Activated naive CD8-positive, alpha-beta T cell treated with anti-CD3 and anti-CD28 coated beads, Interleukin-2, amount 50 U/mL, for 24 hours (primary cell): Measurements from ENCODE around the gene ASXL2.

Experiments used
- ATAC-seq: fragments of 150-1000 bp; cut with Tn5 transposase; one replicate; pipeline ENCODE4 v1.10.0; 2021
- DNase-seq: peaks from one replicate; pipeline ENCODE4 v3.0.0; 2021
- H3K27ac Mint-ChIP-seq: one replicate; pipeline ENCODE4 v1.8.0; 2021; ENCODE audit warnings: mild to moderate bottlenecking, mixed read lengths
- H3K27me3 Mint-ChIP-seq: one replicate; pipeline ENCODE4 v1.8.0; 2021; ENCODE audit warnings: mixed read lengths
- H3K36me3 Mint-ChIP-seq: one replicate; pipeline ENCODE4 v1.8.0; 2021; ENCODE audit warnings: low read depth, mixed read lengths
- H3K4me1 Mint-ChIP-seq: one replicate; pipeline ENCODE4 v1.8.0; 2021; ENCODE audit warnings: mixed read lengths
- H3K4me3 Mint-ChIP-seq: one replicate; pipeline ENCODE4 v1.8.0; 2021; ENCODE audit warnings: mild to moderate bottlenecking, moderate library complexity, mixed read lengths
- H3K9me3 Mint-ChIP-seq: one replicate; pipeline ENCODE4 v1.8.0; 2021; ENCODE audit warnings: mixed read lengths

Gene ASXL2

DNA sequence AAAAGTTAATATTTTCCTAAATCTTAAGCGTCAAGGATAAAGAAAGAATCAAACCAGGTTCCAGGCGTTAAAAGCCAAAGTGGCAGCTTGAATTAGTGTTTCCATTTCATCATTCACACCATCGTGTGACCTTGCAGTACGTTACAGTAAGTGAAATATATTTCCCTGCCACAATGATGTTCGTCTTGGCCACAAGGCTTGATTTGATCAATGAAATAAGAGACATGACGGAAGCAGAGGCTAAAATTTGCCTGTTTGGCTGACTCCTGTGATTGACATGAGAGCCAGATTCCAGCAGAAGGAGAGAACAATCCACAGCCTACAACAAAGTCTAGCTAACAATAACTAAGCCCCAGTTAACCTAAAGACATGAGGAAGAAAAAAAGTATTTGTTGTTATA, 62.0 kb downstream of the ASXL2 start:
- DNase-seq (no peak), ATAC-seq (no peak)
- H3K4me1 Mint-ChIP-seq, result peaks cover 73% of the 10 kb centered on the region
- peak overlapping the region; percentile 90 for H3K27ac Mint-ChIP-seq
- peak overlapping the region; percentile 42 for H3K4me3 Mint-ChIP-seq
- H3K36me3 Mint-ChIP-seq, result peaks cover 33% of the 10 kb centered on the region
- no peaks in the 10 kb centered on the region for H3K27me3 Mint-ChIP-seq
- H3K9me3 Mint-ChIP-seq, result no peaks in the 10 kb centered on the region

DNA sequence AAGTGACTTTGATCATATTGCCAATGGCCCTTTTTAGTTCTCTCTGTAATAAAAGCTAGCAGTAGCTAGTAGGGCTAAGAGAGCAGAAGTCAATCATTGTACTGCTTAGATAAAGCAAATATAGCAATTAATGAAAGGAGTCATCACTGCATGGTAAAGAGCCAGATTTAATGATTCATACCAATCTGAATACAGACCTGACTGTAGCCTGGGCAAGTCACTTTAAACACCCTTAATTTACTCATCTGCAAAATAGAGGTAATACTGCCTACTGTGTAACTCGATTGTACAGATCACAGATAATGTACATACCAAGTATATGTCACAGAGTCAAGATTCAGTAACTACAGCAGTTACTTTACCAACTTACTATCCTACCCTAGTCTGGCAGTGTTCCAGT, 63.6 kb downstream of the ASXL2 start:
- Mint-ChIP-seq H3K36me3 (peaks cover 36% of the 10 kb centered on the region), H3K4me3 (no peak overlapping the region), H3K27me3 (no peaks in the 10 kb centered on the region), H3K27ac (peak overlapping the region; percentile 90), H3K4me1 (peaks cover 77% of the 10 kb centered on the region), H3K9me3 (no peaks in the 10 kb centered on the region)
- ATAC-seq (peak; percentile 53), DNase-seq (no peak)

DNA sequence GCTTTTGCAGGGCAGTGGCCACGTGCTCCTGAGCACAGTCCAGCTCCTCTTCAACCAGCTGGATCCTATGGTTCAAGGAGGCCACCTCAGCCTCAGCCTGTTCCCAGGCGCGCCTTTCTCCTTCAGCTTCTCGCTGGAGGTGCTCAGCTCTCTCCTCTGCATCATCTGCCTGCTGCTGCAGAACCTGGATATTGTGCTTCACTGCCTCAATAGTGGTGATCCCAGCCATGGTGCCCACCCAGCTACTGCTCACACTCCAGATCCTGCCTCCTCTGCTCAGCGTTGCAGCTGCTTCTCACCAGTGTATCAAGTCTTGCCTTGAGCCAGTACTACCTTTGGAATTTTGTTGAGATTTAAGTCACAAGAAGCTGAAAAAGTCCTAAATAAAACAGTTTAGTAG, 67.9 kb downstream of the ASXL2 start:
- H3K36me3 Mint-ChIP-seq, result peaks cover 31% of the 10 kb centered on the region
- H3K27me3 Mint-ChIP-seq, result no peaks in the 10 kb centered on the region
- no peak for DNase-seq
- H3K4me1 Mint-ChIP-seq, result peaks cover 70% of the 10 kb centered on the region
- no peak overlapping the region for H3K4me3 Mint-ChIP-seq
- H3K9me3 Mint-ChIP-seq, result no peaks in the 10 kb centered on the region
- no peak for ATAC-seq
- peak overlapping the region; percentile 32 for H3K27ac Mint-ChIP-seq

DNA sequence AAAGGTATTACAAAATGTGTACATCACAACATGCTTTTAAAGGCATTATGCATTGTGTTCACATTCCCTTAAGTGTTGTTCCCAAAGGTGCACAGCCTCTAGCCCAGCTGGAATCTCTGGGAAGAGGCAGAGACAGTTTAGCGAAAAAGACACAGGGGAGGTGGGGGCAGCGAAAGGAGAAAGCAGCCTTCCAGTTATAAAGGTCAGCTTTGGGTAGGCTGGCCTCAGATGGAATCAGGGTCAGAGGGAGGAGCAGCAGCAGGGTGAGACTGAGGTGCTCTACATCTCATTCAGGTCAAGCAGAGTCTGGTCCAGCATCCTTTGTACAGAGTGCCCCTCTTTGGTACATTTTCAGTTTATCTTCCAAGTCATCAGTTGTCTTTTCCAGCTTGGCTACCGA, 68.6 kb downstream of the ASXL2 start:
- Mint-ChIP-seq H3K4me3 (no peak overlapping the region), H3K36me3 (peaks cover 30% of the 10 kb centered on the region), H3K27ac (peak overlapping the region; percentile 32), H3K27me3 (no peaks in the 10 kb centered on the region), H3K9me3 (no peaks in the 10 kb centered on the region), H3K4me1 (peaks cover 67% of the 10 kb centered on the region)
- ATAC-seq, result no peak
- no peak for DNase-seq

DNA sequence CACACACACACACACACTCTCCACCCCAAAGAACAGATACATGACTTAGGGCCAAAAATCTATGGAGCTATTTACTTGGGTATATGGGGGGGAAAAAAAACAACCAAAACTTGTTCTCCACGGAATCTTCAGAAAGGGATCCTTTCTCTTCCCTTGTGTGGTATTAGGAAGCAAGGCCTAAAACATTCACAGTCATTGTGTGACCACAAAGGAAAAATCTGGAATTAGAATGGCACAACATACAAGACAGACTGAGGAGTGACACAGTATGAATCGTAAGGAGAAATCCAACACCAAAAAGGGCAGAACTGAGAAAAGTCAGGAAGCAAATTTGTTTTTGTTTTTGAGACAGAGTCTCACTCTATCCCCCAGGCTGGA, 70.3 kb downstream of the ASXL2 start:
- Mint-ChIP-seq H3K9me3 (no peaks in the 10 kb centered on the region), H3K36me3 (peaks cover 46% of the 10 kb centered on the region), H3K4me1 (peaks cover 71% of the 10 kb centered on the region), H3K27me3 (no peaks in the 10 kb centered on the region), H3K4me3 (no peak overlapping the region), H3K27ac (peak overlapping the region; percentile 67)
- ATAC-seq, result no peak
- DNase-seq, result no peak

DNA sequence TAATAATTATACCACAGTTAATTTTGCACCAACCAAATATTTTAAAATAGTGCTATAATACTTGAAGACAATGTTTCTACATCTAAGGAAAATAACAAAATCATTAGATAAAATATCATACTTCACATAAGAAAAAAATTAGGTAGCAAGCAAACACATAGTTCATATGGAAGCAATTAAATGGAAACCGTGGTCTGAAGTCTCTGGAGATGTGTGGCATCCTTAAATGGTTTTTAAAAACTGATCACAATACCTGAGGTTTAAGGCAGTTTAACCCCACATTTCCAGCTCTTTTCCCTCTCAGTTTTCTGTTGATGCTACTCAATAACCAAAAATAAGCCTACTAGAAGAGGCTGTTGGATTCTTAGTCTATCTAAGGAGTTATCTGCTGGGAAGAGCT, 71.3 kb downstream of the ASXL2 start:
- DNase-seq (no peak), ATAC-seq (no peak)
- H3K9me3 Mint-ChIP-seq, result no peaks in the 10 kb centered on the region
- H3K27ac Mint-ChIP-seq, result no peak overlapping the region
- no peak overlapping the region for H3K4me3 Mint-ChIP-seq
- H3K36me3 Mint-ChIP-seq, result peaks cover 50% of the 10 kb centered on the region
- H3K27me3 Mint-ChIP-seq, result no peaks in the 10 kb centered on the region
- H3K4me1 Mint-ChIP-seq, result peaks cover 72% of the 10 kb centered on the region

DNA sequence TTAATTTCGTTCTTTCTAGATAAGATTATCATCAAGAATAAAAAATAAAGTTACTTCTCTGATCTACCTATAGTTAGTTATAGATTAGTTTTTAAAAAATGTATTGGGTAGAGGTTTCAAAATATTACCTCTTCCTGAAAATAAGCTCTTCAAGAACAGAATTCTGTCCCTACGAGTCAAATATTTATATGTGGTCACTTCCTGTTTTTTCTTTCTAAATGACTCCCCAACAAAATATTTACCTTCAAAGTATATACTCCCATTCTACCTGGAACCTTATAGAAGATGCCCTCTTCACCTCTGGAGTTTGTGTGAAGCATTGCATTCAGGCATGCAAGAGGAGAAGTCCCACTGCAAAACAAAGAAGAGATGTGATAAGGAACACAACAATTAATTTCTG, 72.3 kb downstream of the ASXL2 start:
- ATAC-seq (no peak), DNase-seq (no peak)
- peaks cover 80% of the 10 kb centered on the region for H3K4me1 Mint-ChIP-seq
- H3K27me3 Mint-ChIP-seq, result no peaks in the 10 kb centered on the region
- H3K9me3 Mint-ChIP-seq, result no peaks in the 10 kb centered on the region
- peak overlapping the region; percentile 14 for H3K27ac Mint-ChIP-seq
- peaks cover 57% of the 10 kb centered on the region for H3K36me3 Mint-ChIP-seq
- H3K4me3 Mint-ChIP-seq, result no peak overlapping the region

DNA sequence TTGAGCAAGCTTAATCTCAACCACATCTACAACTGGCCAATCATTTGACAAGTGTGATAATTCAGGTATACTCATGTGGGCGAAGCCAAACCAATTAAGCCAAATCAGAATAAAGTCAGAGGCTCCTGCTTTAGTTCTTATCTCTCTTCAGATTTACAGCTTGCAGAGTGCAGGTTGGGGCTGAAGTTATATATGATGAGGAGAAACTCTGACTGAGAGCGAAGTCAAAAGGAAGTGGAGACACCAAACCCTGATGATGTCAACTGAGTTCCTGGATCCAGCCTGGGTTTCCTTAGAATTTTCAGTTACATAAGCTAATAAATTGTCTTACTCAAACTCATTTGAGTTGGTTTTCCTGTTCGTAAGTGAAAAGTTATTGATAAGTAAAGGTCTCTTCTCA, 73.9 kb downstream of the ASXL2 start:
- peak; percentile 63 for ATAC-seq
- Mint-ChIP-seq H3K27ac (peak overlapping the region; percentile 79), H3K9me3 (no peaks in the 10 kb centered on the region), H3K27me3 (no peaks in the 10 kb centered on the region), H3K4me3 (no peak overlapping the region), H3K36me3 (peaks cover 57% of the 10 kb centered on the region), H3K4me1 (peaks cover 73% of the 10 kb centered on the region)
- DNase-seq, result no peak

DNA sequence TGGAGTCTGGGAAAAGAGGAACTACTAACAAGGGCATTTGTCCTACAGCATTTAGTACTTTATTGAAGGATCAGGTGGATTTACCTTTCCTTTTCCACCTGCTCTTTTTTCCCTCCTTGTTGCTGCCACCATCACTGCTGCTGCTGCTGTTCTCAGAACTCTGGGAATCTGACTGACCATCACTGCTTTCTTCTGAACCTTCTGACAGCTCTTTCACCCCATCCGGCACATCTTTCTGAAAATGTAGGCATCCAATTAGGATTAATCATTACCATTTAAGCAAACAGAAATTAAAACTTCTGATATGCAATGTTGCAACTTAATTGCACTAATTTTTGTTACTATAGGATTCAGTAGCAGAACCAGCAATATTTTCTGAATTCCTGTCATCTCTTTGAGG, 79.0 kb downstream of the ASXL2 start:
- Mint-ChIP-seq H3K27me3 (no peaks in the 10 kb centered on the region), H3K4me3 (peak overlapping the region; percentile 10), H3K36me3 (peaks cover 78% of the 10 kb centered on the region), H3K9me3 (no peaks in the 10 kb centered on the region), H3K27ac (peak overlapping the region; percentile 91), H3K4me1 (peaks cover 84% of the 10 kb centered on the region)
- ATAC-seq, result no peak
- DNase-seq, result no peak

DNA sequence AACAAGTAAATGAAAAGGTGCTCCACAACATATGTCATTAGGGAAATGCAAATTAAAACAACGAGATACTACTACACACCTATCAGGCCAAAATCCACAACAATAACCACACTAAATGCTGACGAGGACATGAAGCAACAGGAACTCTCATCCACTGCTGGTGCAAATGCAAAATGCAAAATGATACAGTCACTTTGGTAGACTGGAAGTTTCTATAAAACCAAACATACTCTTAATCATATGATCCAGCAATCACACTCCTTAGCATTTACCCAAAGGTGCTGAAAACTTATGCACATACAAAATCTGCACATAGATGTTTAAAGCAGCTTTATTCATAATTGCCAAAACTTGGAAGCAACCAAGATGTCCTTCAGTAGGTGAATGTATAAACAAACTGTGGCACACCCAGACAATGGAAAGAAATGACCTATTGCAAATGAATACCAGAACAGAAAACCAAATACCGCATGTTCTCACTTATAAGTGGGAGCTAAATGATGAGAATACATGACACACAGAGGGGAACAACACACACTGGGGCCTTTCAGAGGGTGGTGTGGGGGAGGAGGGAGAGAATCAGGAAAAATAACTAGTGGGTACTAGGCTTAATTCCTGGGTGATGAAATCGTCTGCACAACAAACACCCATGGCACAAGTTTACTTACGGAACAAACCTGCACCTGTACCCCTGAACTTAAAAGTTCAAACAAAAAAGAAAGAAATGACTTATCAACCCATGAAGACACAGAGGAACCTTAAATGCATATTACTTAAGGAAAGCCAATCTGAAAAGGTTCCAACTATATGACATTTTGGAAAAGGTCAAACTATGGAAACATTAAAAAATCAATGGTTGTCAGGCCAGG, 80.4 kb downstream of the ASXL2 start:
- peaks cover 73% of the 10 kb centered on the region for H3K36me3 Mint-ChIP-seq
- peak; percentile 71 for ATAC-seq
- peaks cover 84% of the 10 kb centered on the region for H3K4me1 Mint-ChIP-seq
- peak overlapping the region; percentile 91 for H3K27ac Mint-ChIP-seq
- H3K27me3 Mint-ChIP-seq, result no peaks in the 10 kb centered on the region
- peak overlapping the region; percentile 25 for H3K4me3 Mint-ChIP-seq
- DNase-seq, result peak; percentile 46
- H3K9me3 Mint-ChIP-seq, result no peaks in the 10 kb centered on the region

DNA sequence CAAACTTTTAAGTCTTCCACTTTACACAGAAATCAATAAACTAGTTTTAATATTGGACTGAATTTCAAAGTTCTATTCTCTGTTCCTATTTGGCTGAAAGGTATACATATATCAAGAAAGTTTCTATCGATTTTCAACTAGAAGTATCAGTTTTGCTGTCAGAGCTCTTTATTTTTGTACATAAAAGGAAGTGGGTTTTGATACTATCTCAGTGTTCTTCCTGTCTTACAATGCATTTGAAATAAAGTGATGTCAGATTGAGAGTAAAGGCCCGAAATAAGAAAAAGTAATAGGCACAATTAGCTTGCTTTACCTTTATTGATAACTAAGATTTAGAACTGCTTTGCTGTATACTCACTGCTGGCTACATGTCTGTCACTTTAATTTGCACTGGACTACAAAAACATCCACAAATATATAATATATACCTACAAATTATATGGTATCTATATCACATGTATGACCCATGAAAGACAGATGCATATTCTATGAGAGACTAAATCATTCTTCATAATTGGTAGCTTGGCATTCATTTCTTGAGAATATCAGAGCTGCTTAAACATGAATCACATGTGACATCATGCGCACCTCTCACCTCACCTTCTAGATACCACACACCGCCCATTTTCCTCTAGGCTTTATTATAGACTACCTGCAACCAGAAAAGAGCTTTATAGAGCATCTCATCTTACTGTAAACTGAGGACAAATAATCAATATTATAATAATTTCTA, 83.6 kb downstream of the ASXL2 start:
- no peaks in the 10 kb centered on the region for H3K9me3 Mint-ChIP-seq
- no peak for DNase-seq
- no peaks in the 10 kb centered on the region for H3K27me3 Mint-ChIP-seq
- peak overlapping the region; percentile 91 for H3K27ac Mint-ChIP-seq
- peaks cover 86% of the 10 kb centered on the region for H3K4me1 Mint-ChIP-seq
- peak; percentile 21 for ATAC-seq
- peak overlapping the region; percentile 79 for H3K4me3 Mint-ChIP-seq
- H3K36me3 Mint-ChIP-seq, result peaks cover 73% of the 10 kb centered on the region

DNA sequence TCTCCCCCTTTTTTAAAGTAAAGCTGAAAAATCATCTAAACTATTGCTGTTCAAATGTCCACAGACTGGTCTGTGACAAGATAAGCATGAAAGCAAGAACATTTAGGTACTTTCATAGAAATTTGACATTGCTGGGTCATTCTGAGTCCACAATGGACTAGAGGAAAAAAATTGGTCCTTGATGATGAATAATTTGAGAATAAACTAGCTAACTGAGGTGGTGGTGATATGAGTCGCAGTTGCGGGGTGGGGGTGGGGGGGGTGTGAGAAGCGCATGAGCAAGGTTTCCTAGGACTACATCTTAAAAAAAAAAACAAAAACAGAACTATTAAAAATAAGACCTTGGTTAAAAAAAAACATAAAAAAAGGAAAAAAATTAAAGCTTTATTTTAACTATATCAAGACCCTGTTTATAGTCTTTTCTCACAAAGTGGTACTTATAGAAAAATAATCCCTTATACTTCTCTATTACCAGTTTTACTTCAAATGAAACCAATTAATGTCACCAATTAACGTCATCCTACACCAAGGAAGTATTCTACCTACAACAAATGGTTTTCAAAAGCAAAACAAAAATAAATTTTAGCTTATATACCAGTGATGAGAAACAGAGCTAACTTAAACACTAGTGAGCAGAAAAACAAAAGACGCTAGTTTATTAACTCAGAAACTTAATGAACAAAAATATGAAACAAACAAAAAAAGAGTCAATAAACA, 88.1 kb downstream of the ASXL2 start:
- no peaks in the 10 kb centered on the region for H3K27me3 Mint-ChIP-seq
- H3K4me1 Mint-ChIP-seq, result peaks cover 72% of the 10 kb centered on the region
- DNase-seq (no peak), ATAC-seq (no peak)
- H3K4me3 Mint-ChIP-seq, result peak overlapping the region; percentile 47
- H3K36me3 Mint-ChIP-seq, result peaks cover 55% of the 10 kb centered on the region
- H3K9me3 Mint-ChIP-seq, result no peaks in the 10 kb centered on the region
- peak overlapping the region; percentile 85 for H3K27ac Mint-ChIP-seq

DNA sequence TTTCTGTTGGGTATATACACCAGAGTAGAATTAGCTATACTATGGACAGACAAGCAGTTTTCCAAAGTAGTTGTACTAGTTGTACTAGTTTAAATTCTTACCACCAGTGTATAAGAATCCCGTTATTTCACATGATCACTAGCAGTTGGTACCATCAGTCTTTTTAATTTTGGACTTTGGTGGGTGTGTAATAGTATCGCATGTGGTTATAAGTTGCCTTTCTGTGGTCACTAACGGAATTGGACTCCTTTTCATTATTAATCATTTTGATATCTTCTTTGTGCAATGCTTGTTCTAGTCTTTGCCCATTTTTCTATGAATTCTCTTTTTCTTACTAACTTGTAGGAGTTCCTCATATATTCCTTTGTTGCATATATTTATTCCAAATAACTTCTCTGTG, 89.8 kb downstream of the ASXL2 start:
- H3K9me3 Mint-ChIP-seq, result no peaks in the 10 kb centered on the region
- H3K27me3 Mint-ChIP-seq, result no peaks in the 10 kb centered on the region
- peak overlapping the region; percentile 78 for H3K27ac Mint-ChIP-seq
- peak overlapping the region; percentile 33 for H3K4me3 Mint-ChIP-seq
- peak; percentile 73 for ATAC-seq
- no peak for DNase-seq
- peaks cover 47% of the 10 kb centered on the region for H3K36me3 Mint-ChIP-seq
- peaks cover 57% of the 10 kb centered on the region for H3K4me1 Mint-ChIP-seq

DNA sequence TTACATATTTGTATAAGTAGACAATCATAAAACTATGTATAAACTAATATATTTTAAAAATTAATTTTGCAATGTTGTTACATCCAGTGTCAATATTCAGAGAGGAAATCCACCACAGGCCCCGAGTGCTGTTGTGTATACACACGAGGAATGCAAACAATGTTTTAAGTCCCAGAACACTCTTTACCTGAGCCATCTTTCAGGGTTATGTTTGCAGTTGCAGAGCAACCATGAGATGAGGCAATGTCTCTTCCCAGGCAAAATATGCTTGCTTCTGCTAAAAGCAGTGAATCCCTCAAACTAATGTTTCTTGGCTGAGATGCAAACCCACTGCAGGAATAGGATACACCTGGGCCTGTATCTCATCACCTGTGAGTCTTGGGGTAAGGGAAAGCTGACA, 91.3 kb downstream of the ASXL2 start:
- ATAC-seq (no peak), DNase-seq (no peak)
- H3K4me3 Mint-ChIP-seq, result no peak overlapping the region
- peaks cover 45% of the 10 kb centered on the region for H3K36me3 Mint-ChIP-seq
- H3K27ac Mint-ChIP-seq, result no peak overlapping the region
- H3K4me1 Mint-ChIP-seq, result peaks cover 53% of the 10 kb centered on the region
- H3K9me3 Mint-ChIP-seq, result no peaks in the 10 kb centered on the region
- no peaks in the 10 kb centered on the region for H3K27me3 Mint-ChIP-seq

DNA sequence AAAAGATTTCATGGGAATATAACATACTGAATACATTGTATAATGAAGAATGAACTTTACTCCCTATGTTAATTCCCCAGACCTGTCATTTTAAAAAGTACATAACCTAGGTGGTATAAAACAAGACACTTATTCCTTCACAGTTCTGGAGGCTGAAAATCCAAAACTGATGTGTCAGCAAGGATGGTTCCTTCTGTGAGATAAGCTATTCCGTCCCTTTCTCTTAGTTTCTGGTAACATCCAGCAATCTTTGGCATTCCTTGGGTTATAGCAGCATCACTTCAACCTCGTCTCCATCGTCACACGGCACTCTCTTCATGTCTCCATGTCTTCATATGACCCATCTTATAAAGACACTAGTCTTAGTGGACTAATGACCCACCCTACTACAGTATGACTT, 93.9 kb downstream of the ASXL2 start:
- H3K27me3 Mint-ChIP-seq, result no peaks in the 10 kb centered on the region
- peaks cover 31% of the 10 kb centered on the region for H3K36me3 Mint-ChIP-seq
- peaks cover 31% of the 10 kb centered on the region for H3K4me1 Mint-ChIP-seq
- DNase-seq (no peak), ATAC-seq (no peak)
- no peak overlapping the region for H3K4me3 Mint-ChIP-seq
- H3K27ac Mint-ChIP-seq, result no peak overlapping the region
- H3K9me3 Mint-ChIP-seq, result no peaks in the 10 kb centered on the region
